Activated CD8-positive, alpha-beta T cell treated with anti-CD3 and anti-CD28 coated beads for 36 hours (primary cell): Measurements from ENCODE around the gene RNF220. TPM values are rescaled to one million over a fixed set of nuclear protein-coding genes. Genes with fewer than 3 reads are reported as not detected.

Experiments used
- ATAC-seq: fragments of 200-7000 bp; cut with Tn5 transposase; one replicate; pipeline ENCODE4 v1.10.0; 2021; ENCODE audit warnings: mild to moderate bottlenecking, moderate library complexity
- CTCF ChIA-PET: fragments of 350-600 bp; sonication (Branson Sonifier 250); formaldehyde crosslinking; loops from one replicate; lab custom pipeline; 2021; ENCODE audit warnings: antibody characterized with exemption; lab: Charles Lee
- POLR2A ChIA-PET: fragments of 350-600 bp; sonication (Branson Sonifier 250); formaldehyde crosslinking; loops from one replicate; lab custom pipeline; 2021; ENCODE audit warnings: antibody characterized with exemption; lab: Charles Lee
- DNase-seq: peaks from one replicate; pipeline ENCODE4 v3.0.0-alpha.2; 2020
- H3K27ac Mint-ChIP-seq: one replicate; pipeline ENCODE4 v1.8.0; 2021; ENCODE audit warnings: mild to moderate bottlenecking, mixed read lengths
- H3K27me3 Mint-ChIP-seq: one replicate; pipeline ENCODE4 v1.8.0; 2021; ENCODE audit warnings: mixed read lengths
- H3K36me3 Mint-ChIP-seq: one replicate; pipeline ENCODE4 v1.8.0; 2021; ENCODE audit warnings: low read depth, mixed read lengths
- H3K4me1 Mint-ChIP-seq: one replicate; pipeline ENCODE4 v1.8.0; 2021; ENCODE audit warnings: low read depth, mixed read lengths
- H3K4me3 Mint-ChIP-seq: one replicate; pipeline ENCODE4 v1.8.0; 2021; ENCODE audit warnings: mild to moderate bottlenecking, moderate library complexity, mixed read lengths
- H3K9me3 Mint-ChIP-seq: one replicate; pipeline ENCODE4 v1.8.0; 2021; ENCODE audit warnings: mixed read lengths
- CTCF ChIP-seq: fragments of 200-600 bp; IDR thresholded peaks from one replicate; pipeline ENCODE4 v1.8.0; 2022; ENCODE audit warnings: antibody characterized with exemption, mild to moderate bottlenecking
- intact Hi-C: fragments of 100-400 bp; cut with micrococcal nuclease; formaldehyde crosslinking; loops from one replicate; pipeline ENCODE4 v1.10.0; 2022
- total RNA-seq, 2 experiments: library from RNA; stranded (reverse); gene quantifications; one replicate each; pipeline ENCODE4 v1.2.3, GENCODE V29; 2021

The RNF220 gene
- total RNA-seq, 2 experiments from 2014 or later, result 71.9 to 79.1 TPM

GRCh38 chr1:44361478-44361877, 43.6 kb upstream of the RNF220 start:
- H3K9me3 Mint-ChIP-seq, result no peaks in the 10 kb centered on the region
- ChIA-PET POLR2A (no interaction called here), CTCF (interaction anchor here (2.5 kb wide), 1 partner anchor 20 kb away, joined by 8 read pairs; no protein-coding TSS in a partner anchor)
- no peak overlapping the region for H3K27ac Mint-ChIP-seq
- no peak for ATAC-seq
- H3K27me3 Mint-ChIP-seq, result no peaks in the 10 kb centered on the region
- H3K4me1 Mint-ChIP-seq, result no peaks in the 10 kb centered on the region
- no peak for TF ChIP-seq CTCF
- H3K4me3 Mint-ChIP-seq, result no peak overlapping the region
- intact Hi-C loops, result no loop called here
- H3K36me3 Mint-ChIP-seq, result no peaks in the 10 kb centered on the region
- no peak for DNase-seq

- H3K36me3 Mint-ChIP-seq, result no peaks in the 10 kb centered on the region
Observed at GRCh38 chr1:44366371-44366975, 38.6 kb upstream of the RNF220 start.

GRCh38 chr1:44367944-44368343, 37.1 kb upstream of the RNF220 start:
- ChIA-PET CTCF (no interaction called here), POLR2A (no interaction called here)
- Mint-ChIP-seq H3K27me3 (peaks cover 2% of the 10 kb centered on the region), H3K4me3 (no peak overlapping the region), H3K27ac (no peak overlapping the region), H3K9me3 (no peaks in the 10 kb centered on the region), H3K4me1 (no peaks in the 10 kb centered on the region), H3K36me3 (no peaks in the 10 kb centered on the region)
- ATAC-seq (no peak), DNase-seq (no peak)
- no peak for TF ChIP-seq CTCF
- intact Hi-C loops, result no loop called here

More at GRCh38 chr1:44366371-44366975, 38.6 kb upstream of the RNF220 start:
- ATAC-seq, result no peak
- no peaks in the 10 kb centered on the region for H3K9me3 Mint-ChIP-seq
- no peak for TF ChIP-seq CTCF
- ChIA-PET POLR2A (interaction anchor here (1.8 kb wide), 1 partner anchor 12 kb away, joined by 5 read pairs; no protein-coding TSS in a partner anchor), CTCF (interaction anchor here (0.7 kb wide), 1 partner anchor 287 kb away, joined by 3 read pairs; no protein-coding TSS in a partner anchor)
- no peak for DNase-seq
- no peak overlapping the region for H3K4me3 Mint-ChIP-seq
- intact Hi-C loops, result no loop called here
- H3K27ac Mint-ChIP-seq, result no peak overlapping the region
- H3K27me3 Mint-ChIP-seq, result peaks cover 2% of the 10 kb centered on the region
- H3K4me1 Mint-ChIP-seq, result no peaks in the 10 kb centered on the region

GRCh38 chr1:44368471-44369151, 36.4 kb upstream of the RNF220 start:
- TF ChIP-seq CTCF, result no peak
- Mint-ChIP-seq H3K27ac (no peak overlapping the region), H3K27me3 (peaks cover 2% of the 10 kb centered on the region), H3K9me3 (no peaks in the 10 kb centered on the region), H3K36me3 (no peaks in the 10 kb centered on the region), H3K4me1 (no peaks in the 10 kb centered on the region), H3K4me3 (no peak overlapping the region)
- ChIA-PET CTCF (no interaction called here), POLR2A (no interaction called here)
- ATAC-seq (no peak), DNase-seq (no peak)
- intact Hi-C loops, result no loop called here

GRCh38 chr1:44371206-44371605, 33.8 kb upstream of the RNF220 start:
- POLR2A ChIA-PET, result no interaction called here

More at GRCh38 chr1:44371206-44371605, 33.8 kb upstream of the RNF220 start:
- DNase-seq, result no peak
- intact Hi-C loops, result no loop called here
- no peaks in the 10 kb centered on the region for H3K9me3 Mint-ChIP-seq
- H3K27me3 Mint-ChIP-seq, result peaks cover 2% of the 10 kb centered on the region
- CTCF ChIA-PET, result no interaction called here
- H3K27ac Mint-ChIP-seq, result no peak overlapping the region
- ATAC-seq, result no peak
- H3K36me3 Mint-ChIP-seq, result no peaks in the 10 kb centered on the region
- H3K4me1 Mint-ChIP-seq, result no peaks in the 10 kb centered on the region
- H3K4me3 Mint-ChIP-seq, result no peak overlapping the region
- TF ChIP-seq CTCF, result no peak
